Smooth muscle cell (in vitro differentiated cells): ENCODE results near the gene PNN. TPM values are rescaled to one million over a fixed set of nuclear protein-coding genes. Genes with fewer than 3 reads are reported as not detected.
"Not testable (repeated sequence)": the region's sequence is repeated elsewhere in the genome, so short reads cannot be mapped to it uniquely, and the experiment has no call there.

Experiments
- DNase-seq: peaks from one replicate; lab custom pipeline; 2025; ENCODE audit not compliant: unreplicated experiment; lab: John Stamatoyannopoulos, UW
- H2AFZ ChIP-seq: fragments of 200-600 bp; sonication (generic); 2 replicates; pipeline ENCODE4 v1.6.0; 2016; ENCODE audit warnings: antibody characterized with exemption, low read depth, mild to moderate bottlenecking
- H3F3A ChIP-seq: fragments of 200-600 bp; sonication (generic); 2 replicates; pipeline ENCODE4 v1.6.0; 2017; ENCODE audit warnings: antibody characterized with exemption, low read depth
- H3K27ac ChIP-seq: fragments of 200-600 bp; sonication (generic); 2 replicates; pipeline ENCODE4 v1.5.1; 2016; ENCODE audit warnings: low read depth, mild to moderate bottlenecking
- H3K27me3 ChIP-seq: fragments of 200-600 bp; sonication (generic); 2 replicates; pipeline ENCODE4 v1.6.1; 2016; ENCODE audit warnings: low read depth, mild to moderate bottlenecking
- H3K36me3 ChIP-seq: fragments of 200-600 bp; sonication (generic); 2 replicates; pipeline ENCODE4 v1.5.1; 2016; ENCODE audit warnings: low read depth
- H3K4me1 ChIP-seq: fragments of 200-600 bp; sonication (generic); 2 replicates; pipeline ENCODE4 v1.5.1; 2016; ENCODE audit warnings: low read depth
- H3K4me2 ChIP-seq: fragments of 200-600 bp; sonication (generic); 2 replicates; pipeline ENCODE4 v1.6.0; 2016; ENCODE audit warnings: mild to moderate bottlenecking
- H3K4me3 ChIP-seq: fragments of 200-600 bp; sonication (generic); 2 replicates; pipeline ENCODE4 v1.5.1; 2016; ENCODE audit warnings: mild to moderate bottlenecking
- H3K79me2 ChIP-seq: fragments of 200-600 bp; sonication (generic); 2 replicates; pipeline ENCODE4 v1.6.0; 2016; ENCODE audit warnings: low read depth, mild to moderate bottlenecking
- H3K9ac ChIP-seq: fragments of 200-600 bp; sonication (generic); 2 replicates; pipeline ENCODE4 v1.6.0; 2016; ENCODE audit warnings: low read depth
- H3K9me3 ChIP-seq: fragments of 200-600 bp; sonication (generic); replicated peaks from 2 replicates; pipeline ENCODE4 v1.5.1; 2016; ENCODE audit warnings: low read depth
- H4K20me1 ChIP-seq: fragments of 200-600 bp; sonication (generic); 2 replicates; pipeline ENCODE4 v1.6.0; 2016; ENCODE audit warnings: low read depth
- CTCF ChIP-seq: fragments of 200-600 bp; sonication (generic); IDR thresholded peaks from 2 replicates; pipeline ENCODE4 v1.5.1; 2017; ENCODE audit warnings: borderline replicate concordance, mild to moderate bottlenecking, antibody characterized with exemption; ENCODE audit not compliant: insufficient read depth, poor library complexity, severe bottlenecking
- WGBS: methylation state at CpG from one replicate; pipeline ENCODE4 v1.1.7; 2016; ENCODE audit warnings: low lambda C conversion rate; 5-methylcytosine and 5-hydroxymethylcytosine counted together
- polyA plus RNA-seq: library from polyadenylated mRNA; unstranded; fragments of >200 nt; fragmentation: Nextera tagmentation; extraction: Ambion mirVana; gene quantifications from 2 replicates; pipeline ENCODE4 v1.2.1, GENCODE V29; 2016
- total RNA-seq: library from RNA; depleted of rRNA; stranded (reverse); fragments of >200 nt; gene quantifications from 2 replicates; pipeline ENCODE4 v1.2.3, GENCODE V29; 2014

PNN gene
- total and polyA plus RNA-seq, 2 experiments from 2014 or later = 26.0 to 30.7 TPM

- Histone ChIP-seq H3K4me1 (no peaks in the 10 kb centered on the region), H3K27ac (no peak overlapping the region), H3K4me2 (no peak overlapping the region), H3K79me2 (peaks cover 36% of the 10 kb centered on the region), H3K9ac (no peak overlapping the region), H3K9me3 (no peaks in the 10 kb centered on the region), H3K4me3 (no peak overlapping the region), H3K36me3 (peaks cover 7% of the 10 kb centered on the region), H3K27me3 (no peaks in the 10 kb centered on the region), H3F3A (no peaks in the 10 kb centered on the region), H4K20me1 (peaks cover 36% of the 10 kb centered on the region), H2AFZ (no peak overlapping the region)
- 93% methylated on average over 6 of the region's 6 CpGs for WGBS
- DNase-seq = no peak
- no peak for TF ChIP-seq CTCF
Observed at GRCh38 chr14:39158222-39158858, 16.7 kb upstream of the PNN start.

DNA sequence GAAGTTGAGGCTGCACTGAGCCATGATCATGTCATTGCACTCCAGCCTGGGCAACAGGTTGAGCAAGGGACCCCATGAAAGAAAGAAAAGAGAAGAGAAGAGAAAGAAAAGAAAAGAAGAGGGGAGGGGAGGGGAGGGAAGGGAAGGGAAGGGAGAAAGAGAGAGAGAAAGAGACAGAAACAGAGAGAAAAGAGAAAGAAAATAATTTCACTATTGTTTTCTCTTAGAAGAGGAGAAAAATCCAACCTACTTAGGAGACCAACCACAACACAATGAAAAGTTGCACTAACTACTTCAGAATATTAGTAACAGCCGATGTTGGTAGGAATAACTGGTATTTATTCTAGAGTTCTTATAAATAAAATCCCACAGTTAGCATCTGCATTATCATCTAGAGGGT is 14.6 kb upstream of the PNN start:
- Histone ChIP-seq H3K4me2 (no peak overlapping the region), H2AFZ (no peak overlapping the region), H4K20me1 (peaks cover 44% of the 10 kb centered on the region), H3K27ac (no peak overlapping the region), H3K79me2 (peaks cover 51% of the 10 kb centered on the region), H3K9me3 (no peaks in the 10 kb centered on the region), H3K4me1 (no peaks in the 10 kb centered on the region), H3K36me3 (peaks cover 7% of the 10 kb centered on the region), H3K27me3 (no peaks in the 10 kb centered on the region), H3K9ac (no peak overlapping the region), H3K4me3 (no peak overlapping the region), H3F3A (no peaks in the 10 kb centered on the region)
- no peak for DNase-seq
- no peak for TF ChIP-seq CTCF
- WGBS = 100% methylated on average over 1 of the region's 1 CpG

- H3K9me3 ChIP-seq, H3F3A ChIP-seq, H4K20me1 ChIP-seq, H3K9ac ChIP-seq, H3K4me3 ChIP-seq, H3K27ac ChIP-seq, DNase-seq, H3K27me3 ChIP-seq, H2AFZ ChIP-seq, H3K36me3 ChIP-seq: not testable (repeated sequence)
- Histone ChIP-seq H3K79me2 (peaks cover 60% of the 10 kb centered on the region), H3K4me2 (peak overlapping the region; percentile 100), H3K4me1 (peaks cover 20% of the 10 kb centered on the region)
- WGBS = 97% methylated on average over 10 of the region's 10 CpGs
Observed at GRCh38 chr14:39167797-39168320, 7.2 kb upstream of the PNN start.

DNA sequence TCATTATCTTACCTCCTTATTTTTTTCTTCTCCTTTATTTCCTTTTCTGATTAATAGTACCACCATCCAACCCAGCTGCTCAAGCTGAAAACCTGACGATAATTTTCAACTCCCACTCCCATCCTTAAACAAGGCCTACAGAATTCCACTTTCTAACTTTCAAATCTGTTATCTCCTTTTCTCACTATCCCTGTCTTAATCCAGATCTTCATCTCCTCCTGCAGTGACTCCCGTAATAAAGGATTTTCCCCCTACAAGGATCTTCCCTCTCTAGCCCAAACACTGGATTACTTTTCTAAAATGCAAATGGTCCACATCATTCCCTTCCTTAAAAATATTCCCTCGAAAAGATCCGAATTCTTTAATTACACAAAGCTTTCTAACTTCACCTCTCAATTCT is 6.5 kb upstream of the PNN start:
- peaks cover 7% of the 10 kb centered on the region for H3F3A ChIP-seq
- H3K4me2 ChIP-seq = peak overlapping the region; percentile 100
- H2AFZ ChIP-seq = no peak overlapping the region
- H3K79me2 ChIP-seq = peaks cover 55% of the 10 kb centered on the region
- no peaks in the 10 kb centered on the region for H3K9me3 ChIP-seq
- no peak for DNase-seq
- no peaks in the 10 kb centered on the region for H3K36me3 ChIP-seq
- TF ChIP-seq CTCF = no peak
- no peaks in the 10 kb centered on the region for H3K27me3 ChIP-seq
- no peak overlapping the region for H3K27ac ChIP-seq
- 80% methylated on average over 4 of the region's 4 CpGs for WGBS
- H3K4me3 ChIP-seq = peak overlapping the region; percentile 86
- H3K4me1 ChIP-seq = peaks cover 20% of the 10 kb centered on the region
- H3K9ac ChIP-seq = peak overlapping the region; percentile 89
- peaks cover 6% of the 10 kb centered on the region for H4K20me1 ChIP-seq
